Keratinocyte (primary cell): ENCODE data around the gene DCDC2. TPM values are rescaled to one million over a fixed set of nuclear protein-coding genes. Genes with fewer than 3 reads are reported as not detected.
"Not testable (repeated sequence)": the region's sequence is repeated elsewhere in the genome, so short reads cannot be mapped to it uniquely, and the experiment has no call there.

Experiments used
- DNase-seq: peaks from one replicate; pipeline ENCODE4 v3.0.0-alpha.2; 2011; ENCODE audit warnings: low read depth, missing footprints, low spot score
- FAIRE-seq: peaks from 2 replicates; lab custom pipeline; 2011; peaks lifted over from hg19 to GRCh38; lab: Jason Lieb, UNC
- H2AFZ ChIP-seq: 2 replicates; pipeline ENCODE4 v1.6.0; 2012; ENCODE audit warnings: low read length, control low read depth, inconsistent platforms; ENCODE audit not compliant: control insufficient read depth
- H3K27ac ChIP-seq: 2 replicates; pipeline ENCODE4 v1.5.1; 2011; ENCODE audit warnings: low read length; ENCODE audit not compliant: control insufficient read depth, insufficient read depth
- H3K27me3 ChIP-seq: 3 replicates; pipeline ENCODE4 v1.6.0; 2011; ENCODE audit warnings: low read length; ENCODE audit not compliant: control insufficient read depth, insufficient read depth; ENCODE audit errors: extremely low read depth
- H3K36me3 ChIP-seq, 2 experiments: 2 replicates in 1 of 2; 3 replicates in 1 of 2; pipeline ENCODE4 v1.5.1; 2011; ENCODE audit warnings: low read length in 2 of 2, mild to moderate bottlenecking in 1 of 2; ENCODE audit not compliant: control insufficient read depth in 2 of 2, insufficient read depth in 2 of 2; ENCODE audit errors: extremely low read depth in 1 of 2
- H3K4me1 ChIP-seq: 3 replicates; pipeline ENCODE4 v1.5.1; 2011; ENCODE audit warnings: low read length; ENCODE audit not compliant: control insufficient read depth, insufficient read depth; ENCODE audit errors: extremely low read depth
- H3K4me2 ChIP-seq: 3 replicates; pipeline ENCODE4 v1.6.0; 2011; ENCODE audit warnings: low read depth, low read length; ENCODE audit not compliant: control insufficient read depth, insufficient read depth; ENCODE audit errors: extremely low read depth
- H3K4me3 ChIP-seq, 3 experiments: fragments of 200-600 bp in 1 of 3; sonication (generic) in 1 of 3; 2 replicates in 2 of 3; 3 replicates in 1 of 3; pipeline ENCODE4 v1.5.1; 2011 to 2016; ENCODE audit warnings: low read length in 3 of 3, mild to moderate bottlenecking in 3 of 3, control low read depth in 2 of 3, inconsistent platforms in 1 of 3, low read depth in 1 of 3, mixed read lengths in 1 of 3, mixed run types in 1 of 3, moderate library complexity in 1 of 3; ENCODE audit not compliant: control insufficient read depth in 2 of 3, insufficient read depth in 2 of 3; ENCODE audit errors: extremely low read depth in 1 of 3
- H3K79me2 ChIP-seq: 2 replicates; pipeline ENCODE4 v1.6.0; 2012; ENCODE audit warnings: low read length; ENCODE audit not compliant: control insufficient read depth, insufficient read depth
- H3K9ac ChIP-seq: 3 replicates; pipeline ENCODE4 v1.6.0; 2011; ENCODE audit warnings: low read length; ENCODE audit not compliant: control insufficient read depth, insufficient read depth; ENCODE audit errors: extremely low read depth
- H3K9me1 ChIP-seq: 3 replicates; pipeline ENCODE4 v1.6.0; 2011; ENCODE audit warnings: low read length; ENCODE audit not compliant: control insufficient read depth, insufficient read depth; ENCODE audit errors: extremely low read depth
- H3K9me3 ChIP-seq: 2 replicates; pipeline ENCODE4 v1.5.1; 2012; ENCODE audit warnings: low read depth, low read length; ENCODE audit not compliant: control insufficient read depth
- H4K20me1 ChIP-seq: 3 replicates; pipeline ENCODE4 v1.6.0; 2011; ENCODE audit warnings: low read length; ENCODE audit not compliant: control insufficient read depth, insufficient read depth; ENCODE audit errors: extremely low read depth
- EZH2 ChIP-seq: IDR thresholded peaks from one replicate; pipeline ENCODE4 v1.6.1; 2012; ENCODE audit warnings: inconsistent platforms, mild to moderate bottlenecking, low read length, moderate library complexity
- dilution Hi-C: fragments of 300-500 bp; cut with MboI; formaldehyde crosslinking; loops from one replicate; pipeline ENCODE4 v1.7.0; 2020; ENCODE audit warnings: low sequenced_read_pairs; ENCODE audit not compliant: extremely low pct_ligation_motif_present
- polyA plus RNA-seq, 5 experiments: library from polyadenylated mRNA; depleted of rRNA in 3 of 5; stranded (reverse) in 3 of 5; stranded (forward) in 1 of 5; unstranded in 1 of 5; fragments of >200 nt; gene quantifications; 1 replicate in 1 of 5; 2 replicates in 3 of 5; 3 replicates in 1 of 5; pipeline versions ENCODE4 v1.2.1 to v1.2.3, GENCODE V29; 2011 to 2012; ENCODE audit warnings: missing spikeins in 2 of 5, low read depth in 1 of 5, low replicate concordance in 1 of 5
- TF ChIP-seq, protein P1 (sequence below), 3 experiments: IDR thresholded peaks in 1 of 3; conservative IDR thresholded peaks in 1 of 3; optimal IDR thresholded peaks in 1 of 3; 2 replicates in 2 of 3; 3 replicates in 1 of 3; pipeline versions ENCODE3 to v1.5.1; 2011; ENCODE audit warnings: low read length in 3 of 3, mild to moderate bottlenecking in 3 of 3, moderate library complexity in 2 of 3, control low read depth in 1 of 3, inconsistent platforms in 1 of 3; ENCODE audit not compliant: insufficient read depth in 2 of 3; ENCODE audit errors: extremely low read depth in 1 of 3

The DCDC2 gene
- polyA plus RNA-seq, 1 donor (not counting 4 experiments of a cell fraction or from before 2014, with no cell fraction given), result 0.10 TPM

DNA sequence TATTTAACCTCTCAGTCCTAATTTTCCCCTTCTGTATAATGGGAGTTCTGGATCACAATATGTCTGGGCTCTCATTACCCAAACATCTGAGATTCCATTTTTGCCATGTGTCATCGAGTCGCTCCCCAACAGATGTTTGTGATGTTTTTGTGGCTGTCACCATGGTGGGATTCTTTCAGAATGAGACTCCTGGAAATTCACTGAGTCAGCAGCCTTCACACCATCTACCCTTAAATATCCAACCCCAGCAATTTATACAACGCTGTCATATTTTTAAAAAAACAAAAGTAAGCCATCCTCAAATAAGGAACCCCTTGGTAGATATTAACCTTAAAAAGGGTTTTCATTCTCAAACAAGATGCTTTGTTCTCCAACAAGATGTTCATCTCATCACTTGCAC, 211.0 kb downstream of the DCDC2 start:
- dilution Hi-C loops, result no loop called here
- Histone ChIP-seq H3K27me3 (no peaks in the 10 kb centered on the region), H3K4me1 (no peaks in the 10 kb centered on the region), H2AFZ (no peak overlapping the region), H3K9me3 (no peaks in the 10 kb centered on the region), H3K4me2 (no peak overlapping the region), H3K9me1 (no peaks in the 10 kb centered on the region), H4K20me1 (no peaks in the 10 kb centered on the region), H3K4me3 (no peak overlapping the region), H3K79me2 (no peaks in the 10 kb centered on the region), H3K36me3 (no peaks in the 10 kb centered on the region), H3K27ac (no peak overlapping the region), H3K9ac (no peak overlapping the region)
- FAIRE-seq (no peak), DNase-seq (no peak)
- TF ChIP-seq, protein P1, sequence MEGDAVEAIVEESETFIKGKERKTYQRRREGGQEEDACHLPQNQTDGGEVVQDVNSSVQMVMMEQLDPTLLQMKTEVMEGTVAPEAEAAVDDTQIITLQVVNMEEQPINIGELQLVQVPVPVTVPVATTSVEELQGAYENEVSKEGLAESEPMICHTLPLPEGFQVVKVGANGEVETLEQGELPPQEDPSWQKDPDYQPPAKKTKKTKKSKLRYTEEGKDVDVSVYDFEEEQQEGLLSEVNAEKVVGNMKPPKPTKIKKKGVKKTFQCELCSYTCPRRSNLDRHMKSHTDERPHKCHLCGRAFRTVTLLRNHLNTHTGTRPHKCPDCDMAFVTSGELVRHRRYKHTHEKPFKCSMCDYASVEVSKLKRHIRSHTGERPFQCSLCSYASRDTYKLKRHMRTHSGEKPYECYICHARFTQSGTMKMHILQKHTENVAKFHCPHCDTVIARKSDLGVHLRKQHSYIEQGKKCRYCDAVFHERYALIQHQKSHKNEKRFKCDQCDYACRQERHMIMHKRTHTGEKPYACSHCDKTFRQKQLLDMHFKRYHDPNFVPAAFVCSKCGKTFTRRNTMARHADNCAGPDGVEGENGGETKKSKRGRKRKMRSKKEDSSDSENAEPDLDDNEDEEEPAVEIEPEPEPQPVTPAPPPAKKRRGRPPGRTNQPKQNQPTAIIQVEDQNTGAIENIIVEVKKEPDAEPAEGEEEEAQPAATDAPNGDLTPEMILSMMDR (optimal IDR thresholded peaks at IDR 0.05 in 1 of 3, IDR thresholded peaks at IDR 0.05 in 1 of 3, conservative IDR thresholded peaks at IDR 0.05 in 1 of 3; ENCODE audit: extremely low read depth in 1 of 3, insufficient read depth in 2 of 3, low read length in 3 of 3), result no peak
- no peak for TF ChIP-seq EZH2

DNA sequence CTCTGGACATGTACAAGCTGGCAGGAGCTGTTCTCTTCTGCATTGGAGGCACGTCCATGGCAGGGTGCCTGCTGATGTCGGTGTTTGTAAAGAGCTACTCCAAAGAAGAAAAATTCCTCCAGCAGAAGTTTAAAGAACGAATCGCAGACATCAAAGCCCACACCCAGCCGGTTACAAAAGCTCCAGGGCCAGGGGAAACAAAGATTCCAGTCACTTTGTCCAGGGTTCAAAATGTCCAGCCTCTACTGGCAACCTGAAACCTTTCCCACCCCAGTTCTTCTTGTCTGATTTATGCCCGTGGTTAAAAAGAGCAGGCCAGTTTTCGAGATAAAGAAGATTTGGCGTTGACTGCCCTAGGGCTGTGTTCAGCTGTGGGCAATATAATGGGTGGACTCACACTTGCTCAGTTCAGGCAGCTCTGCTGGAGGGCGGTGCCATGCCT, 212.1 kb downstream of the DCDC2 start:
- Histone ChIP-seq H3K4me2 (no peak overlapping the region), H3K79me2 (no peaks in the 10 kb centered on the region), H2AFZ (no peak overlapping the region), H4K20me1 (no peaks in the 10 kb centered on the region), H3K4me1 (no peaks in the 10 kb centered on the region), H3K27me3 (no peaks in the 10 kb centered on the region), H3K9me3 (no peaks in the 10 kb centered on the region), H3K27ac (no peak overlapping the region), H3K4me3 (no peak overlapping the region), H3K9me1 (no peaks in the 10 kb centered on the region), H3K36me3 (no peaks in the 10 kb centered on the region), H3K9ac (no peak overlapping the region)
- DNase-seq, result no peak
- dilution Hi-C loops, result no loop called here
- TF ChIP-seq EZH2, result no peak
- TF ChIP-seq, protein P1 (optimal IDR thresholded peaks at IDR 0.05 in 1 of 3, IDR thresholded peaks at IDR 0.05 in 1 of 3, conservative IDR thresholded peaks at IDR 0.05 in 1 of 3; ENCODE audit: extremely low read depth in 1 of 3, insufficient read depth in 2 of 3, low read length in 3 of 3), result no peak
- FAIRE-seq, result no peak

DNA sequence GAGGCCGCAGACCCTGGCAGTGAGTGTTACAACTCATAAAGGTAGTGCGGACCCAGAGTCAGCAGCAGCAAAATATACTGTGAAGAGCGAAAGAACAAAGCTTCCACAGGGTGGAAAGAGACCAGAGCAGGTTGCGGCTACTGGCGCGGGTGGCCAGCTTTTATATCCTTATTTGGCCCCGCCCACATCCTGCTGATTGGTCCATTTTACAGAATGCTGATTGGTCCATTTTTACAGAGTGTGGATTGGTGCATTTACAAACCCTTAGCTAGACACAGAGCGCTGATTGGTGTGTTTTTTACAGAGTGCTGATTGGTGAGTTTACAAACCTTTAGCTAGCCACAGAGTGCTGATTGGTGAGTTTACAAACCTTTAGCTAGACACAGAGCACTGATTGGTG, 215.1 kb downstream of the DCDC2 start:
- H3K27me3 ChIP-seq, H3K9ac ChIP-seq, H3K4me3 ChIP-seq, H3K36me3 ChIP-seq, H3K4me2 ChIP-seq, H3K27ac ChIP-seq, H4K20me1 ChIP-seq, dilution Hi-C loops, H3K79me2 ChIP-seq, H3K9me3 ChIP-seq, H3K4me1 ChIP-seq, DNase-seq, FAIRE-seq, H3K9me1 ChIP-seq, H2AFZ ChIP-seq: not testable (repeated sequence)
